ENCODE measurements around the gene AOC2. TPM values are rescaled to one million over a fixed set of nuclear protein-coding genes. Genes with fewer than 3 reads are reported as not detected.

The AOC2 gene
- total and polyA plus RNA-seq, 2 of the 13 experiments (the other 11 are each of a cell fraction or from before 2014, with no cell fraction given): 1.2 to 3.3 TPM

DNA sequence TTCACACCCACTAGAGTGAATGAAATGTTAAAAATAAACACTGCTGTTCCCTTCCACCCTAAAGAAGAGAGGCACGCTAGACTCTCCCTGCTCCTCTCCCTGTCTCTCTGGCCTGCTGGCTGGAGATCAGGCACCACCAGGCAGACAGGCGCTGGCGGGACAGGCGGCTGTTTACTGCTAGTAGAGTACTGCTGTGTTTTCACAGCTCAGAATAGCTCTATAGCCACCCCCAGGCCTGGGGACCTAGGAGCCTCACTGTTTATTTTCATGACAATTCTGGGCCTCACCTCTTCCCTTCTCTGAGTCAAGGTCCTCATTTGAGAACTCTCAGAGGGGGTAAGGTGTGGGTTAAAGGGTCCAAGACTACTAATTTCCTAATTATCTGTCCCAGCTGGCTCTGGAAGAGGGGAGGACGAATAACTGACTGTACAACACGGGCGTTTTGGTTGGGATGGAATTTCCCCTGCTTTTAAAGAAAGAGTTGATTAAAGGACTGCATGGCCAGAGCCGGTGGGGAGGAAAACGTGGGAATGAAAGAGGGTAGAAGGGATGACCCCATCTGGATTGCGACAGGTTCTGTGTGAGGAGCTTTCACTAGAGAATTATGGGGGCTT, 47.3 kb downstream of the AOC2 start (continued):
- TF ChIP-seq, protein P1, sequence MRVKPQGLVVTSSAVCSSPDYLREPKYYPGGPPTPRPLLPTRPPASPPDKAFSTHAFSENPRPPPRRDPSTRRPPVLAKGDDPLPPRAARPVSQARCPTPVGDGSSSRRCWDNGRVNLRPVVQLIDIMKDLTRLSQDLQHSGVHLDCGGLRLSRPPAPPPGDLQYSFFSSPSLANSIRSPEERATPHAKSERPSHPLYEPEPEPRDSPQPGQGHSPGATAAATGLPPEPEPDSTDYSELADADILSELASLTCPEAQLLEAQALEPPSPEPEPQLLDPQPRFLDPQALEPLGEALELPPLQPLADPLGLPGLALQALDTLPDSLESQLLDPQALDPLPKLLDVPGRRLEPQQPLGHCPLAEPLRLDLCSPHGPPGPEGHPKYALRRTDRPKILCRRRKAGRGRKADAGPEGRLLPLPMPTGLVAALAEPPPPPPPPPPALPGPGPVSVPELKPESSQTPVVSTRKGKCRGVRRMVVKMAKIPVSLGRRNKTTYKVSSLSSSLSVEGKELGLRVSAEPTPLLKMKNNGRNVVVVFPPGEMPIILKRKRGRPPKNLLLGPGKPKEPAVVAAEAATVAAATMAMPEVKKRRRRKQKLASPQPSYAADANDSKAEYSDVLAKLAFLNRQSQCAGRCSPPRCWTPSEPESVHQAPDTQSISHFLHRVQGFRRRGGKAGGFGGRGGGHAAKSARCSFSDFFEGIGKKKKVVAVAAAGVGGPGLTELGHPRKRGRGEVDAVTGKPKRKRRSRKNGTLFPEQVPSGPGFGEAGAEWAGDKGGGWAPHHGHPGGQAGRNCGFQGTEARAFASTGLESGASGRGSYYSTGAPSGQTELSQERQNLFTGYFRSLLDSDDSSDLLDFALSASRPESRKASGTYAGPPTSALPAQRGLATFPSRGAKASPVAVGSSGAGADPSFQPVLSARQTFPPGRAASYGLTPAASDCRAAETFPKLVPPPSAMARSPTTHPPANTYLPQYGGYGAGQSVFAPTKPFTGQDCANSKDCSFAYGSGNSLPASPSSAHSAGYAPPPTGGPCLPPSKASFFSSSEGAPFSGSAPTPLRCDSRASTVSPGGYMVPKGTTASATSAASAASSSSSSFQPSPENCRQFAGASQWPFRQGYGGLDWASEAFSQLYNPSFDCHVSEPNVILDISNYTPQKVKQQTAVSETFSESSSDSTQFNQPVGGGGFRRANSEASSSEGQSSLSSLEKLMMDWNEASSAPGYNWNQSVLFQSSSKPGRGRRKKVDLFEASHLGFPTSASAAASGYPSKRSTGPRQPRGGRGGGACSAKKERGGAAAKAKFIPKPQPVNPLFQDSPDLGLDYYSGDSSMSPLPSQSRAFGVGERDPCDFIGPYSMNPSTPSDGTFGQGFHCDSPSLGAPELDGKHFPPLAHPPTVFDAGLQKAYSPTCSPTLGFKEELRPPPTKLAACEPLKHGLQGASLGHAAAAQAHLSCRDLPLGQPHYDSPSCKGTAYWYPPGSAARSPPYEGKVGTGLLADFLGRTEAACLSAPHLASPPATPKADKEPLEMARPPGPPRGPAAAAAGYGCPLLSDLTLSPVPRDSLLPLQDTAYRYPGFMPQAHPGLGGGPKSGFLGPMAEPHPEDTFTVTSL (CRISPR knock-in tag; IDR thresholded peaks at IDR 0.05; ENCODE audit: borderline replicate concordance): 0 out of 2 replicates have a peak, but pooled peaks have one; percentile 7
- TF ChIP-seq MXD1 (CRISPR knock-in tag; IDR thresholded peaks at IDR 0.05) (no peak), KDM5A (IDR thresholded peaks at IDR 0.05; ENCODE audit: borderline replicate concordance, low read length) (no peak), CHD4 (IDR thresholded peaks at IDR 0.05; ENCODE audit: borderline replicate concordance, low read length) (no peak), ZBTB4 (CRISPR knock-in tag; IDR thresholded peaks at IDR 0.05; ENCODE audit: borderline replicate concordance) (peak; percentile 45; the same call in 1 of the 2 replicates), ZBTB20 (CRISPR knock-in tag; IDR thresholded peaks at IDR 0.05; ENCODE audit: borderline replicate concordance, low read depth) (peak; percentile 54; the same call in 1 of the 2 replicates), BATF2 (CRISPR knock-in tag; IDR thresholded peaks at IDR 0.05) (no peak), SMC3 (IDR thresholded peaks at IDR 0.05; ENCODE audit: low read length) (0 out of 2 replicates have a peak, but pooled peaks have one; percentile 6), PPARG (CRISPR knock-in tag; conservative IDR thresholded peaks at IDR 0.05) (peak; percentile 52), YEATS2 (CRISPR knock-in tag; IDR thresholded peaks at IDR 0.05; ENCODE audit: borderline replicate concordance) (0 out of 2 replicates have a peak, but pooled peaks have one; percentile 42), ZKSCAN1 (IDR thresholded peaks at IDR 0.05; ENCODE audit: low read length) (no peak)
- TF ChIP-seq, protein P2, sequence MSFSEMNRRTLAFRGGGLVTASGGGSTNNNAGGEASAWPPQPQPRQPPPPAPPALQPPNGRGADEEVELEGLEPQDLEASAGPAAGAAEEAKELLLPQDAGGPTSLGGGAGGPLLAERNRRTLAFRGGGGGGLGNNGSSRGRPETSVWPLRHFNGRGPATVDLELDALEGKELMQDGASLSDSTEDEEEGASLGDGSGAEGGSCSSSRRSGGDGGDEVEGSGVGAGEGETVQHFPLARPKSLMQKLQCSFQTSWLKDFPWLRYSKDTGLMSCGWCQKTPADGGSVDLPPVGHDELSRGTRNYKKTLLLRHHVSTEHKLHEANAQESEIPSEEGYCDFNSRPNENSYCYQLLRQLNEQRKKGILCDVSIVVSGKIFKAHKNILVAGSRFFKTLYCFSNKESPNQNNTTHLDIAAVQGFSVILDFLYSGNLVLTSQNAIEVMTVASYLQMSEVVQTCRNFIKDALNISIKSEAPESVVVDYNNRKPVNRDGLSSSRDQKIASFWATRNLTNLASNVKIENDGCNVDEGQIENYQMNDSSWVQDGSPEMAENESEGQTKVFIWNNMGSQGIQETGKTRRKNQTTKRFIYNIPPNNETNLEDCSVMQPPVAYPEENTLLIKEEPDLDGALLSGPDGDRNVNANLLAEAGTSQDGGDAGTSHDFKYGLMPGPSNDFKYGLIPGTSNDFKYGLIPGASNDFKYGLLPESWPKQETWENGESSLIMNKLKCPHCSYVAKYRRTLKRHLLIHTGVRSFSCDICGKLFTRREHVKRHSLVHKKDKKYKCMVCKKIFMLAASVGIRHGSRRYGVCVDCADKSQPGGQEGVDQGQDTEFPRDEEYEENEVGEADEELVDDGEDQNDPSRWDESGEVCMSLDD (CRISPR knock-in tag; IDR thresholded peaks at IDR 0.05; ENCODE audit: borderline replicate concordance): no peak
- TF ChIP-seq, protein P3, sequence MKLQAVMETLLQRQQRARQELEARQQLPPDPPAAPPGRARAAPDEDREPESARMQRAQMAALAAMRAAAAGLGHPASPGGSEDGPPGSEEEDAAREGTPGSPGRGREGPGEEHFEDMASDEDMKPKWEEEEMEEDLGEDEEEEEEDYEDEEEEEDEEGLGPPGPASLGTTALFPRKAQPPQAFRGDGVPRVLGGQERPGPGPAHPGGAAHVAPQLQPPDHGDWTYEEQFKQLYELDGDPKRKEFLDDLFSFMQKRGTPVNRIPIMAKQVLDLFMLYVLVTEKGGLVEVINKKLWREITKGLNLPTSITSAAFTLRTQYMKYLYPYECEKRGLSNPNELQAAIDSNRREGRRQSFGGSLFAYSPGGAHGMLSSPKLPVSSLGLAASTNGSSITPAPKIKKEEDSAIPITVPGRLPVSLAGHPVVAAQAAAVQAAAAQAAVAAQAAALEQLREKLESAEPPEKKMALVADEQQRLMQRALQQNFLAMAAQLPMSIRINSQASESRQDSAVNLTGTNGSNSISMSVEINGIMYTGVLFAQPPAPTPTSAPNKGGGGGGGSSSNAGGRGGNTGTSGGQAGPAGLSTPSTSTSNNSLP (IDR thresholded peaks at IDR 0.05; ENCODE audit: low read depth, low read length): no peak

Data from HepG2 (cell line).